ENCODE data around the gene C11orf98.

The C11orf98 gene

DNA sequence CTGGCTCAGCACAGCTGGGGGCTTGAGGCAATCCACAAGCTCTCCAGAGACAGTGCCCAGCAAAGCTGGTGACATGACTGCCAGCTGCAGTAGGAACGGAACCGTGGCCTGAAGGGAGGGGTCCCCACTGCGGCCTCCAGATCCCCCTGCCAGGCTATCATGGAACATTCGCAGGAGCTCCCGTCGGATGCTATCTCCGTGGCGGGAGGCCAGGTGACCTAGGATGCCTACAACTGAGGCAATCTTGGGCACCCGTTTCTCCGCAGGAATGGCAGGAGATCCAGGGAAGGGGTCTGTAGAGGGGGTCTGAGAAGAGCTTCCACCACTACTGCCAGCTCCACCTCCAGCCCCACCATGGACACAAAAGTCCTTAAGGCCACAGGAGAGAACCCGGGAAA is 16.0 kb downstream of the C11orf98 start:
- ATAC-seq = no peak

GRCh38 chr11:62648185-62648966 is 16.6 kb downstream of the C11orf98 start:
- no peak for TF ChIP-seq TCF4 (CRISPR knock-in tag; IDR thresholded peaks at IDR 0.05; ENCODE audit: borderline replicate concordance)
- no peak for ATAC-seq

More for the DNA sequence above, 16.0 kb downstream of the C11orf98 start:
- TF ChIP-seq RARB (CRISPR knock-in tag; IDR thresholded peaks at IDR 0.05) = no peak
- no peak for TF ChIP-seq ARNTL (CRISPR knock-in tag; IDR thresholded peaks at IDR 0.05; ENCODE audit: borderline replicate concordance, low read depth)
- no peak for TF ChIP-seq ZNF70 (CRISPR knock-in tag; IDR thresholded peaks at IDR 0.05)
- TF ChIP-seq PPARA (CRISPR knock-in tag; IDR thresholded peaks at IDR 0.05; ENCODE audit: borderline replicate concordance) = no peak
- no peak for TF ChIP-seq SNAI2 (CRISPR knock-in tag; IDR thresholded peaks at IDR 0.05)
- no peak for TF ChIP-seq OSR1 (CRISPR knock-in tag; IDR thresholded peaks at IDR 0.05)

DNA sequence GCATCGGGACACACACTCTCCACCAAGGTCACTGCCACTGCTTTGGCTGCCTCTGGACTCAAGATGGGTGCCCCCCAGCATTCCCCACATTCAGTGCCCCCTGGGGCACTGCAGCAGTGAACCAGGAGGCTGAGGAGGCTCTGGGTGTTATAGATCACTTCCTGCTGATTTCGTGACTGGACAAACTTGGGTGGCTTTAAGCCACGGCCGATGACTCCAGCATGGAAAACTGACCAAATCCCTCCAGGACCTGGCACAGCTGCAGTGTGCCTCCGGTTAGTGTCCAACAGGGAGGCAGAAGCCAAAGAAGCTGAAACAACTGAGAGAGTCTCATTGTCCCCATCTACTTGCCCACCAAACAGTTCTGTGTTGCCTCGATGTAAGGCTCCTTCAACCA is 17.4 kb downstream of the C11orf98 start:
- TF ChIP-seq RARB (CRISPR knock-in tag; IDR thresholded peaks at IDR 0.05) (no peak), ESRRG (CRISPR knock-in tag; IDR thresholded peaks at IDR 0.05) (no peak), TSHZ2 (CRISPR knock-in tag; IDR thresholded peaks at IDR 0.05) (no peak), ZNF8 (CRISPR knock-in tag; IDR thresholded peaks at IDR 0.05) (no peak), CSDC2 (CRISPR knock-in tag; IDR thresholded peaks at IDR 0.05) (no peak), ZNF565 (CRISPR knock-in tag; conservative IDR thresholded peaks at IDR 0.05; ENCODE audit: low read depth) (no peak)
- TF ChIP-seq, protein P1, sequence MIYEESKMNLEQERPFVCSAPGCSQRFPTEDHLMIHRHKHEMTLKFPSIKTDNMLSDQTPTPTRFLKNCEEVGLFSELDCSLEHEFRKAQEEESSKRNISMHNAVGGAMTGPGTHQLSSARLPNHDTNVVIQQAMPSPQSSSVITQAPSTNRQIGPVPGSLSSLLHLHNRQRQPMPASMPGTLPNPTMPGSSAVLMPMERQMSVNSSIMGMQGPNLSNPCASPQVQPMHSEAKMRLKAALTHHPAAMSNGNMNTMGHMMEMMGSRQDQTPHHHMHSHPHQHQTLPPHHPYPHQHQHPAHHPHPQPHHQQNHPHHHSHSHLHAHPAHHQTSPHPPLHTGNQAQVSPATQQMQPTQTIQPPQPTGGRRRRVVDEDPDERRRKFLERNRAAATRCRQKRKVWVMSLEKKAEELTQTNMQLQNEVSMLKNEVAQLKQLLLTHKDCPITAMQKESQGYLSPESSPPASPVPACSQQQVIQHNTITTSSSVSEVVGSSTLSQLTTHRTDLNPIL (CRISPR knock-in tag; IDR thresholded peaks at IDR 0.05; ENCODE audit: low read depth) = no peak
- ATAC-seq = no peak

DNA sequence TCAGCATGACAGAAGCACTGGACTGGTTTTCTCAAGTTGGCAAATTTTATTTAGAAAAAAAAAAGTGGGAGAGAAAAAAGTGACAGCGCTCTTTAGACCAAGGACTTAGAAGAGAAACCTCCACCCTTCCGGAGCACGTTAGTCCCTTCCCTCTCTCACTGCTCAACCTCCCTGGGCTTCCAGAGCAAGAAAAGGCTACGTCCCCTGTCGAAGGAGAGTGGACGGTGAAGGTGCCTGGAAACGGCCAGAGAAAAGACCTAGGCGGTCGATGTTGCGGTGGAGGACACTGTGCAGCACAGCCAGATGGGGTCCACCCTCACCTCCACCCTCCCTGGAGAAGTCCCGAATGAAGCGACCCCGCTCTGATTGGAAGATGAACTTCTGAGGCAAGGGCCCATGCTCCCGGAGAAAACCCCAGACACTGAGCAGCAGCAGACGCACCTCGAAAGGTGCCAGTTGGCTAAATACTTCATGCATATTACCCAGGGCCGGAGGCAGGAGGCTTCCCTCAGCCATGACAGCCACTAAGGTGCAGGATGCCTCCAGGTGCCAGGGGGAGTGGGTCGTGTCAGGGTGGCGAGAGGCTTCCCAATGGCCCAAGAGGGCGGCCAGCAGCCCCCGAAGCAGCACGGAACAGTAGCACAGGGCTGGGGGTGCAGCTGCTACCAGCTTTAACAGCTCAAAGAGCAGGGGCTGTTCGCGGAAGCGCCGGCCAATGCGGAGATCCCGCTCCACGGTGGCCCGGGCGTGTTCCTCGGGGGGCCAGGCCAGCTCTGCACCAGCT is 18.0 kb downstream of the C11orf98 start:
- ATAC-seq = peak; percentile 9
- TF ChIP-seq CSRNP3 (CRISPR knock-in tag; IDR thresholded peaks at IDR 0.05) = no peak
- TF ChIP-seq PPARA (CRISPR knock-in tag; IDR thresholded peaks at IDR 0.05; ENCODE audit: borderline replicate concordance) = no peak
- no peak for TF ChIP-seq ISL1 (CRISPR knock-in tag; IDR thresholded peaks at IDR 0.05)
- TF ChIP-seq POU6F1 (CRISPR knock-in tag; IDR thresholded peaks at IDR 0.05; ENCODE audit: borderline replicate concordance, low read depth) = no peak
- no peak for TF ChIP-seq RARB (CRISPR knock-in tag; IDR thresholded peaks at IDR 0.05)
- no peak for TF ChIP-seq PATZ1 (CRISPR knock-in tag; IDR thresholded peaks at IDR 0.05; ENCODE audit: borderline replicate concordance)
- TF ChIP-seq TCF4 (CRISPR knock-in tag; IDR thresholded peaks at IDR 0.05; ENCODE audit: borderline replicate concordance) = no peak
- TF ChIP-seq ZC3H10 (CRISPR knock-in tag; IDR thresholded peaks at IDR 0.05) = no peak
- no peak for TF ChIP-seq BACH2 (CRISPR knock-in tag; IDR thresholded peaks at IDR 0.05; ENCODE audit: borderline replicate concordance)
- TF ChIP-seq ARNTL (CRISPR knock-in tag; IDR thresholded peaks at IDR 0.05; ENCODE audit: borderline replicate concordance, low read depth) = no peak
- TF ChIP-seq OSR1 (CRISPR knock-in tag; IDR thresholded peaks at IDR 0.05) = no peak
- TF ChIP-seq GLIS3 (CRISPR knock-in tag; IDR thresholded peaks at IDR 0.05) = no peak
- TF ChIP-seq TSHZ2 (CRISPR knock-in tag; IDR thresholded peaks at IDR 0.05) = no peak
- no peak for TF ChIP-seq ZNF8 (CRISPR knock-in tag; IDR thresholded peaks at IDR 0.05)
- TF ChIP-seq ZNF565 (CRISPR knock-in tag; conservative IDR thresholded peaks at IDR 0.05; ENCODE audit: low read depth) = no peak
- no peak for TF ChIP-seq ZNF70 (CRISPR knock-in tag; IDR thresholded peaks at IDR 0.05)
- TF ChIP-seq SNAI2 (CRISPR knock-in tag; IDR thresholded peaks at IDR 0.05) = no peak
- no peak for TF ChIP-seq ESRRG (CRISPR knock-in tag; IDR thresholded peaks at IDR 0.05)
